ENCODE data around the gene DNAJC2. TPM values are rescaled to one million over a fixed set of nuclear protein-coding genes. Genes with fewer than 3 reads are reported as not detected.

DNAJC2 gene
- total RNA-seq, 4 donors from 2014 or later, result 14.3 to 22.8 (median 18.3) TPM

DNA sequence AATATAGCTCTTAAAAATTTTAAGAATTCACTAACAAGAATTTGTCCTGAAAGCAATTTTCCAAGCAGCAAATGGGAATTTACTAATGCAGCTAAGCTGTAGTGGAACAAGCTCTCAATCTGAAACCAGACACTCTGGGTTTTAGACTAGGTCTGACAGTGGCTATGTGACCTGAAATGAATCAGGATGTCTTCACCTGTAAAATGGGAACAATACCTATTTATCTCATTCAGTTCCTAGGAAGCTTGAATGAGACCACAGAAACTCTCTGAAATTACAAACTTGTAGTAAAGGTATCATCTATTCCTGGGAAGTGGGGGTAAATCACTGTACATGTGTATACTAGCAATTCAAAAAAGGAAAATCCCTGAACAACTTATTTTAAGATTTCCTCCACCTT, 1.2 kb downstream of the DNAJC2 start:
- no peaks in the 10 kb centered on the region for H3K27me3 ChIP-seq
- no peaks in the 10 kb centered on the region for H3K9me3 ChIP-seq
- H3K4me3 ChIP-seq, result peak overlapping the region in 3 of 4 donors; percentile 74 to 94 (median 82)
- peaks cover 0 to 34% (median 0%) of the 10 kb centered on the region in 3 donors for H3K36me3 ChIP-seq
- H3K27ac ChIP-seq, result peak overlapping the region in 1 of 4 donors; percentile 83
- TF ChIP-seq EP300 (IDR thresholded peaks at IDR 0.05), result no peak
- no peak for TF ChIP-seq POLR2A (IDR thresholded peaks at IDR 0.05)
- TF ChIP-seq, protein P1, sequence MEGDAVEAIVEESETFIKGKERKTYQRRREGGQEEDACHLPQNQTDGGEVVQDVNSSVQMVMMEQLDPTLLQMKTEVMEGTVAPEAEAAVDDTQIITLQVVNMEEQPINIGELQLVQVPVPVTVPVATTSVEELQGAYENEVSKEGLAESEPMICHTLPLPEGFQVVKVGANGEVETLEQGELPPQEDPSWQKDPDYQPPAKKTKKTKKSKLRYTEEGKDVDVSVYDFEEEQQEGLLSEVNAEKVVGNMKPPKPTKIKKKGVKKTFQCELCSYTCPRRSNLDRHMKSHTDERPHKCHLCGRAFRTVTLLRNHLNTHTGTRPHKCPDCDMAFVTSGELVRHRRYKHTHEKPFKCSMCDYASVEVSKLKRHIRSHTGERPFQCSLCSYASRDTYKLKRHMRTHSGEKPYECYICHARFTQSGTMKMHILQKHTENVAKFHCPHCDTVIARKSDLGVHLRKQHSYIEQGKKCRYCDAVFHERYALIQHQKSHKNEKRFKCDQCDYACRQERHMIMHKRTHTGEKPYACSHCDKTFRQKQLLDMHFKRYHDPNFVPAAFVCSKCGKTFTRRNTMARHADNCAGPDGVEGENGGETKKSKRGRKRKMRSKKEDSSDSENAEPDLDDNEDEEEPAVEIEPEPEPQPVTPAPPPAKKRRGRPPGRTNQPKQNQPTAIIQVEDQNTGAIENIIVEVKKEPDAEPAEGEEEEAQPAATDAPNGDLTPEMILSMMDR (IDR thresholded peaks at IDR 0.05), result no peak
- peaks cover 0 to 42% (median 18%) of the 10 kb centered on the region in 4 donors for H3K4me1 ChIP-seq
- no peak for DNase-seq (ENCODE audit: low spot score in 2 of 2)

- Histone ChIP-seq H3K4me1 (peaks cover 0 to 32% (median 14%) of the 10 kb centered on the region in 4 donors), H3K27me3 (no peaks in the 10 kb centered on the region), H3K27ac (no peak overlapping the region), H3K9me3 (no peaks in the 10 kb centered on the region), H3K36me3 (peaks cover 0 to 53% (median 0%) of the 10 kb centered on the region in 3 donors), H3K4me3 (no peak overlapping the region)
- WGBS, 2 donors, result 75 to 79% methylated on average over 2 of the region's 2 CpGs
- no peak for DNase-seq (ENCODE audit: low spot score in 2 of 2)
- no peak for TF ChIP-seq EP300 (IDR thresholded peaks at IDR 0.05)
- TF ChIP-seq, protein P1 (IDR thresholded peaks at IDR 0.05), result no peak
- no peak for TF ChIP-seq POLR2A (IDR thresholded peaks at IDR 0.05)
Observed at GRCh38 chr7:103341466-103341865, 3.1 kb downstream of the DNAJC2 start.

DNA sequence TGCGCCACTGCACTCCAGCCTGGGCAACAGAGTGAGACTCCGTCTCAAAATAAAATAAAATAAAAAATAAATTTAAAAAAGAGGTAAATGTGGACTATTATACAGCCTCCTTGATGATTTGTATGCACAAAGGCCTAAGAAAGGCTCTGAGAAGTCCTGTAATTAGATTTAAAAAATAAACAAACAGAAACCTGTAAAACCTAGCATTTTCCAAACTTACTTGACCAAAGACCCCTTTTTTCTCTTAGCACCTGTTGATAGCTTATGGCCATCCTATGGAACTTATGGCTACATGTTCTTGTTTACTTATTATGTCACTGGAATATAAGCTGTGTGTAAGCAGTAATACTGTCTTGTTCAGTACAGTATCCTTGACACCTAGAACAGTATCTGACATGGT, 5.7 kb downstream of the DNAJC2 start:
- no peak overlapping the region for H3K4me3 ChIP-seq
- 91 to 100% methylated on average over 2 of the region's 2 CpGs for WGBS, 2 donors
- TF ChIP-seq EP300 (IDR thresholded peaks at IDR 0.05) (no peak), POLR2A (IDR thresholded peaks at IDR 0.05) (no peak)
- TF ChIP-seq, protein P1 (IDR thresholded peaks at IDR 0.05), result no peak
- no peak overlapping the region for H3K27ac ChIP-seq
- H3K36me3 ChIP-seq, result peaks cover 0 to 78% (median 0%) of the 10 kb centered on the region in 3 donors
- no peak for DNase-seq (ENCODE audit: low spot score in 2 of 2)
- no peaks in the 10 kb centered on the region for H3K9me3 ChIP-seq
- H3K4me1 ChIP-seq, result peaks cover 0 to 22% (median 9%) of the 10 kb centered on the region in 4 donors
- H3K27me3 ChIP-seq, result no peaks in the 10 kb centered on the region

- no peak for TF ChIP-seq EP300 (IDR thresholded peaks at IDR 0.05)
- TF ChIP-seq, protein P1 (IDR thresholded peaks at IDR 0.05), result no peak
- no peak for TF ChIP-seq POLR2A (IDR thresholded peaks at IDR 0.05)
- Histone ChIP-seq H3K27ac (no peak overlapping the region), H3K4me1 (peaks cover 0 to 8% (median 0%) of the 10 kb centered on the region in 4 donors), H3K4me3 (no peak overlapping the region), H3K36me3 (peaks cover 0 to 88% (median 0%) of the 10 kb centered on the region in 3 donors), H3K9me3 (no peaks in the 10 kb centered on the region), H3K27me3 (no peaks in the 10 kb centered on the region)
- no peak for DNase-seq (ENCODE audit: low spot score in 2 of 2)
- WGBS, 2 donors, result 87 to 95% methylated on average over 2 of the region's 2 CpGs
Observed at GRCh38 chr7:103336761-103337160, 7.8 kb downstream of the DNAJC2 start.

DNA sequence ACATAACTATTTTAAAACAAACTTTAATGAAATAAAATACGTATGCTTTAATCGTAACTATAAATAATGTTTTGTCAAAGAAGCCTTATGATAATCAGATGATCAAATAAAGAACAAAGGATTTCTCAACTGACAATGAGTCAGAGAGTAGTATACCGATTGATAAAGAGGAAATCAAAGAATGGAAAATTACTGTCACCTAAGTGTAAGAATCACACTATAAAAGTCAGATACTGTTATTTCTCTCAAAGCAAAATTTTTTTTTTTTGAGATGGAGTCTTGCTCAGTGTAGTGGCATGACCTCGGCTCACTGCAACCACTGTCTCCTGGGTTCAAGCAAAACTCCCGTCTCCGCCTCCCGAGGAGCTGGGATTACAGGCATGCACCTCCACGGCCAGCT, 18.8 kb downstream of the DNAJC2 start:
- Histone ChIP-seq H3K9me3 (no peaks in the 10 kb centered on the region), H3K27ac (no peak overlapping the region), H3K27me3 (no peaks in the 10 kb centered on the region), H3K4me1 (no peaks in the 10 kb centered on the region), H3K36me3 (peaks cover 0 to 78% (median 16%) of the 10 kb centered on the region in 3 donors), H3K4me3 (no peak overlapping the region)
- TF ChIP-seq POLR2A (IDR thresholded peaks at IDR 0.05), result no peak
- TF ChIP-seq, protein P1 (IDR thresholded peaks at IDR 0.05), result no peak
- TF ChIP-seq EP300 (IDR thresholded peaks at IDR 0.05), result no peak
- no peak for DNase-seq (ENCODE audit: low spot score in 2 of 2)
- 87 to 90% methylated on average over 8 of the region's 8 CpGs for WGBS, 2 donors

Measured in tibial nerve (tissue), 4 donors.